ENCODE measurements around the gene ZNF69.
"Not testable (repeated sequence)": the region's sequence is repeated elsewhere in the genome, so short reads cannot be mapped to it uniquely, and the experiment has no call there.

ZNF69 gene

GRCh38 chr19:11902228-11902627, 14.6 kb downstream of the ZNF69 start:
- TF ChIP-seq, protein P1, sequence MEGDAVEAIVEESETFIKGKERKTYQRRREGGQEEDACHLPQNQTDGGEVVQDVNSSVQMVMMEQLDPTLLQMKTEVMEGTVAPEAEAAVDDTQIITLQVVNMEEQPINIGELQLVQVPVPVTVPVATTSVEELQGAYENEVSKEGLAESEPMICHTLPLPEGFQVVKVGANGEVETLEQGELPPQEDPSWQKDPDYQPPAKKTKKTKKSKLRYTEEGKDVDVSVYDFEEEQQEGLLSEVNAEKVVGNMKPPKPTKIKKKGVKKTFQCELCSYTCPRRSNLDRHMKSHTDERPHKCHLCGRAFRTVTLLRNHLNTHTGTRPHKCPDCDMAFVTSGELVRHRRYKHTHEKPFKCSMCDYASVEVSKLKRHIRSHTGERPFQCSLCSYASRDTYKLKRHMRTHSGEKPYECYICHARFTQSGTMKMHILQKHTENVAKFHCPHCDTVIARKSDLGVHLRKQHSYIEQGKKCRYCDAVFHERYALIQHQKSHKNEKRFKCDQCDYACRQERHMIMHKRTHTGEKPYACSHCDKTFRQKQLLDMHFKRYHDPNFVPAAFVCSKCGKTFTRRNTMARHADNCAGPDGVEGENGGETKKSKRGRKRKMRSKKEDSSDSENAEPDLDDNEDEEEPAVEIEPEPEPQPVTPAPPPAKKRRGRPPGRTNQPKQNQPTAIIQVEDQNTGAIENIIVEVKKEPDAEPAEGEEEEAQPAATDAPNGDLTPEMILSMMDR (IDR thresholded peaks at IDR 0.05; ENCODE audit: low read depth, low read length), result no peak
- H3K4me3 ChIP-seq (ENCODE audit: low read depth, low read length), result no peak overlapping the region
- in situ Hi-C loops (cut with HindIII; ENCODE audit: low sequenced_read_pairs), result no loop called here
- DNase-seq (ENCODE audit: low read depth, low spot score), result no peak

GRCh38 chr19:11905928-11906327, 18.3 kb downstream of the ZNF69 start:
- in situ Hi-C loops (cut with HindIII; ENCODE audit: low sequenced_read_pairs), result no loop called here
- no peak overlapping the region for H3K4me3 ChIP-seq (ENCODE audit: low read depth, low read length)
- no peak for DNase-seq (ENCODE audit: low read depth, low spot score)
- TF ChIP-seq, protein P1 (IDR thresholded peaks at IDR 0.05; ENCODE audit: low read depth, low read length), result no peak

- H3K4me3 ChIP-seq (ENCODE audit: low read depth, low read length); DNase-seq (ENCODE audit: low read depth, low spot score); in situ Hi-C loops (cut with HindIII; ENCODE audit: low sequenced_read_pairs): not testable (repeated sequence)
Measured at GRCh38 chr19:11911937-11912336, 24.4 kb downstream of the ZNF69 start.

DNA sequence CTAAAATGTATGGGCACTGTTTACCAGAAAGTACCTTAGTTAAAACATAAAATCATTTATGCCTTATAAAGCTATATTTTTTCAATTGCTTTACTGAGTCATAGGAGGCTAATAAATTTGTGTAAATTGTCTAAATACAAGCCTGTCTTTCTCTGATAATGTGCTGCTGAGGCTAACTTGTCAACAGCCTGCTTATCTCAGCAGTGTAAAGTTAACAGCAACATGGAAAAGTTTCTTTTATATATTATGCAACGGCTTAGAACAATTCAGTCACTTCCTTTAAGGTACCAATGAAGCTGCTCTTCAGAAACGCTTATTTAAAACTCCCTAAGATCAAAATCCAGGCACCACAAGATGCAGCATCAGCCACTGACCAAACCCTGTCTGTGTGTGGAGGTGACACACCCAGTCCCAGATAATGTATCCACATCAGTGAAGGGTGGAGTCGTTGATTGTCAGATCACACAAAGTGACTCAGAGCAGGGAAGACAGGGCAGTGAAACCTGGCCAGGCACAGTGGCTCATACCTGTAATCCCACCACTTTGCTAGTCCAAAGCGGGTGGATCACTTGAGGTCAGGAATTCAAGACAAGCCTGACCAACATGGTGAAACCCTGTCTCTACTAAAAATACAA, 27.0 kb downstream of the ZNF69 start:
- in situ Hi-C loops (cut with HindIII; ENCODE audit: low sequenced_read_pairs); H3K4me3 ChIP-seq (ENCODE audit: low read depth, low read length); DNase-seq (ENCODE audit: low read depth, low spot score): not testable (repeated sequence)

GRCh38 chr19:11921852-11922495, 34.4 kb downstream of the ZNF69 start:
- H3K4me3 ChIP-seq (ENCODE audit: low read depth, low read length), result no peak overlapping the region
- no peak for DNase-seq (ENCODE audit: low read depth, low spot score)
- TF ChIP-seq, protein P1 (IDR thresholded peaks at IDR 0.05; ENCODE audit: low read depth, low read length), result no peak
- in situ Hi-C loops (cut with HindIII; ENCODE audit: low sequenced_read_pairs), result no loop called here

DNA sequence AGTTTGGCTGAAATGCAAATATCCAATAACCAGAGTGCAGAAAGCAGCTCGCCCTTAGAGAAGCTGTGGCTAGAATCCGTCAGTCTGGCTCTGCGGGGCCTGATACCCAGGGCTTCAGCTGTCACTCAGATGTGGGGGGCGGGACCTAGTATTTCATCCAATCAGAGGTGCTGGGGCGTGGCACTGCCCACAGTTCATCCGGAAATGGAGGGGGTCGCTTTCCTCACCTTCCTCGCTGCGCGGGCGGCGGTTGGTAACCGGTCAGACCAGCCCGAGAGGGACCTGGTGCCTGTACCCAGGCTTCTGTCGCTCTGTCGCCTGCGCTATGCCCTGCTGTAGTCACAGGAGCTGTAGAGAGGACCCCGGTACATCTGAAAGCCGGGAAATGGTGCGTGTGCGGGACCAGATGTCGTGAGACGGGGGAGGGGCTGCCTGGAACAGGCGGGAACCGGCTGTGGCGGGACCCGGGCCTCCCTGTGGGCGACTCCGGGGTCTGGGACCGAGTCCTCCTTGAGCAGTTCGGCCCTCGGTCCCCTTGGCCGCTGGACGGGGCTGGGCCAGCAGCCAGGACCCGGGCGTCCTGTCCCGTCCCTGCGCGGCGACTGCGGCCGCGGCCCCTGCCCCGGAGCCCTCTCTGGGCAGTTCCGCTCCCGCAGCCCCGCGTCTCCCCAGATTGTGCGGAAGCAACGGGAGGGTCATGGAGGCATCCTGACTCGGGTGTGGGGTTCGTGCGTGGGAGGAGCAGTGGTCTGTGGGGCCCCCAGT, 37.5 kb downstream of the ZNF69 start, which contains the start of gene ZNF700:
Gene ZNF700, plus strand, starts transcription at position 222 of the 765 bp plus-strand sequence. Its CDS starts 104 bp downstream, at position 326.
- TF ChIP-seq, protein P1 (IDR thresholded peaks at IDR 0.05; ENCODE audit: low read depth, low read length), result no peak
- in situ Hi-C loops (cut with HindIII; ENCODE audit: low sequenced_read_pairs), result no loop called here
- peak within 1 kb of the TSS; percentile 91 for H3K4me3 ChIP-seq (ENCODE audit: low read depth, low read length)
- peak; percentile 87 for DNase-seq (ENCODE audit: low read depth, low spot score)

DNA sequence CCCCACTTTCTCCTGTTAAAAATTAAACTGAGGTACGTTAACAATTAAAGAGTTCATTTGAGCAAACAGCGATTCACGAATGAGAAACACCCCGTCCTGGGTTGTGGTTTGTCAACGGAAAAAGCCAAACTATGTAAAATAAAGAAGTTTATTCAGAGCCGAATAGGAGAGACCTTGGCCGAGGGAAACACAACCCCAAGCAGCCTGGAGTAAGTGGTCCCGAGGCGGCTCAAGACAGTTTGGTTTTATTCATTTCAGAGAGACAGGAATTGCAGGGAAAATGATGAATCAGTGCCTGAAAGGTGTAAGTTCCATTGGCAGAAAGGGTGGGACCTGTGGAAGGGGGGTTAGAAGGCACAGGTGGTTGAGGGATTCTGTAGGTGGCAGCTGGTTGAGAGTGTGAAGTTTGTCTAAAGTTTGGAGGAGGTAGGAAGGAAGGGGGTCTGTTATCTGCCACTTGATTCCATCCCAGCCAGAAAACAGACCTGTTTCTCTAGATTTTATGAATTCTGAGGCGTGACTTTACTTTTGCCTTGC, 38.1 kb downstream of the ZNF69 start:
- DNase-seq (ENCODE audit: low read depth, low spot score); in situ Hi-C loops (cut with HindIII; ENCODE audit: low sequenced_read_pairs): not testable (repeated sequence)
- H3K4me3 ChIP-seq (ENCODE audit: low read depth, low read length), result peak overlapping the region; percentile 91

DNA sequence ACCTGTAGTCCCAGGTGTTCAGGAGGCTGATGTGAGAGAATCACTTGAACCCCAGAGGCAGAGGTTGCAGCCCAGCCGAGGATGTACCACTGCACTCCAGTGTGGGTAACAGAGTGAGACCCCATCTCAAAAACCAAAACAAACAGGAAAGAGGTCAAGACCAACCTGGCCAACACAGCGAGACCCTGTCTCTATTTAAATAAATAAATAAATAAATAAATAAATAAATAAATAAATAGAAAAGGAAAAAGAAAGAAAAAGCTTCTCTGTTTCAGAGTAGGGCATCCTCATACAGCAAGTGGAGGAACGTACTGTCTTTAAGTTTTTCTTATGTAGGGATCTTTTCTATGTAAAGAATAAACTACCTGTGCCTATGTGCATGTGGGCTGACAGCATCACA, 39.6 kb downstream of the ZNF69 start:
- TF ChIP-seq, protein P1 (IDR thresholded peaks at IDR 0.05; ENCODE audit: low read depth, low read length), result no peak
- H3K4me3 ChIP-seq (ENCODE audit: low read depth, low read length), result no peak overlapping the region
- DNase-seq (ENCODE audit: low read depth, low spot score), result no peak
- in situ Hi-C loops (cut with HindIII; ENCODE audit: low sequenced_read_pairs), result no loop called here

Measured in astrocyte of the spinal cord (primary cell).